HG03460 (cell line): ENCODE measurements around the gene DDR1.
"Not testable (repeated sequence)": the region's sequence is repeated elsewhere in the genome, so short reads cannot be mapped to it uniquely, and the experiment has no call there.

ENCODE experiments used
- ATAC-seq: cut with Tn5 transposase; IDR thresholded peaks from one replicate; pipeline ENCODE4 v1.9.1; 2021; ENCODE audit not compliant: unreplicated experiment

Gene DDR1

GRCh38 chr6:30852459-30852858 is 31.9 kb upstream of the DDR1 start:
- not testable (repeated sequence) for ATAC-seq

GRCh38 chr6:30854285-30855040 is 29.9 kb upstream of the DDR1 start:
- ATAC-seq = no peak

GRCh38 chr6:30855429-30856075 is 28.8 kb upstream of the DDR1 start:
- no peak for ATAC-seq

GRCh38 chr6:30857112-30857511 is 27.2 kb upstream of the DDR1 start:
- ATAC-seq = no peak

- no peak for ATAC-seq
Measured at GRCh38 chr6:30857549-30857948, 26.8 kb upstream of the DDR1 start.

GRCh38 chr6:30859726-30860125 is 24.6 kb upstream of the DDR1 start:
- ATAC-seq = not testable (repeated sequence)

- ATAC-seq = no peak
Measured at GRCh38 chr6:30861257-30862048, 22.9 kb upstream of the DDR1 start.

- no peak for ATAC-seq
Measured at GRCh38 chr6:30862156-30862875, 22.0 kb upstream of the DDR1 start.

GRCh38 chr6:30864325-30864724 is 20.0 kb upstream of the DDR1 start:
- no peak for ATAC-seq

- not testable (repeated sequence) for ATAC-seq
Measured at GRCh38 chr6:30869241-30869749, 15.0 kb upstream of the DDR1 start.

GRCh38 chr6:30870546-30870945 is 13.8 kb upstream of the DDR1 start:
- no peak for ATAC-seq

GRCh38 chr6:30871592-30872183 is 12.6 kb upstream of the DDR1 start:
- no peak for ATAC-seq

GRCh38 chr6:30873137-30873640 is 11.1 kb upstream of the DDR1 start:
- no peak for ATAC-seq

- ATAC-seq = not testable (repeated sequence)
Measured at GRCh38 chr6:30873795-30874194, 10.5 kb upstream of the DDR1 start.

- ATAC-seq = no peak
Measured at GRCh38 chr6:30875244-30876038, 8.9 kb upstream of the DDR1 start.

GRCh38 chr6:30876039-30876730 is 8.1 kb upstream of the DDR1 start:
- no peak for ATAC-seq

- ATAC-seq = no peak
Measured at GRCh38 chr6:30877419-30878262, 6.7 kb upstream of the DDR1 start.
